HG02938 (cell line): ENCODE results near the gene SHH.

Source experiments
- ATAC-seq: cut with Tn5 transposase; IDR thresholded peaks from one replicate; pipeline ENCODE4 v1.9.1; 2021; ENCODE audit warnings: mild to moderate bottlenecking, moderate library complexity; ENCODE audit not compliant: unreplicated experiment

Gene SHH

GRCh38 chr7:155794196-155794595 lies 18.1 kb downstream of the SHH start:
- ATAC-seq, result no peak

- ATAC-seq, result no peak
Observed at GRCh38 chr7:155793720-155794119, 18.5 kb downstream of the SHH start.

DNA sequence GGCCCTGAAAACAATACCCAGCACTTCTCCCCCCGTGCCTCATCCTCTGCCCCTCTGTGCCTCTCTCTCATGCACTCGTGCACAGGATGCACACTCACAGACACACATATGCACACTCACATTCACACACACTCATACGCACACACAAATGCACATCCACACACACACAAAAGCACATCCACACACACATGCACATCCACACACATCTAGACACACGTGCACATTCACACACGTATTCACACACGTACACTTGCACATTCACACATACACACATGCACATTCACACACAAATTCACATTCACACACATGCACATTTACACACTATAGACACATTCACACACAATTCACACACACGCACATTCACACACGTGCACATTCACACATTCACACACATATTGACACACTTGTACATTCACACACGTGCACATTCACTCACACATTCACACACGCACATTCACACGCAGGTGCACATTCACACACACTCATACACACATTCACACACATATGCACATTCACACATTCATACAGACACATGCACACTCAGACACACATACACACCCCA lies 19.2 kb downstream of the SHH start:
- no peak for ATAC-seq

DNA sequence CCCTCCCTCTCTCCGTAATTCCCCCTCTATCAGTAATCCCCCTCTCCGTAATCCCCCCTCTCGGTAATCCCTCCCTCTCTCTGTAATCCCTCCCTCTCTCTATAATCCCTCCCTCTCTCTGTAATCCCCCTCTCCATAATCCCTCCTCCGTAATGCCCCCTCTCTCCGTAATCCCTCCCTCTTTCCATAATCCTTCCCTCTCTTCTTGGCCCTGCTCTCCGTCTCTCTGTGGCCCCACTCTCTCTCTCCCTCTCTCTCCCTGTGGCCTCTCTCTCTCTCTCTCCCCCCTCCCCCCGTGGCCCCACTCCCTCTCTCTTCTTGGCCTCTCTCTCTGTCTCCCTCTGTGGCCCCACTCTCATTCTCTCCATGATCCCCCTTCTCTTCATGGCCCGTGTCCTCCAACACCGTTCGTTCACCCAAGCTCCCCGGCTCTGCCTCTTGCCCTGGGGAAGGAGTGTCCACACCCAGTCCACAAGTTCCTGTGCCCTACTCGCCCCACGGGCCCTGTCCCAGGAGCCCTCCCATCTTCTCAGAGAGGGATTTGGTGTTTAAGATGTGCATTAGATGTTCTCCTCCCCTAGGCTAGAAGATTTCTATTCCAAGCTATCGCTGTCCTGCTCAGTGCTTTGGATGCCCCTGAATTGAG lies 19.8 kb downstream of the SHH start:
- ATAC-seq, result no peak

GRCh38 chr7:155791836-155792235 lies 20.4 kb downstream of the SHH start:
- ATAC-seq, result no peak

DNA sequence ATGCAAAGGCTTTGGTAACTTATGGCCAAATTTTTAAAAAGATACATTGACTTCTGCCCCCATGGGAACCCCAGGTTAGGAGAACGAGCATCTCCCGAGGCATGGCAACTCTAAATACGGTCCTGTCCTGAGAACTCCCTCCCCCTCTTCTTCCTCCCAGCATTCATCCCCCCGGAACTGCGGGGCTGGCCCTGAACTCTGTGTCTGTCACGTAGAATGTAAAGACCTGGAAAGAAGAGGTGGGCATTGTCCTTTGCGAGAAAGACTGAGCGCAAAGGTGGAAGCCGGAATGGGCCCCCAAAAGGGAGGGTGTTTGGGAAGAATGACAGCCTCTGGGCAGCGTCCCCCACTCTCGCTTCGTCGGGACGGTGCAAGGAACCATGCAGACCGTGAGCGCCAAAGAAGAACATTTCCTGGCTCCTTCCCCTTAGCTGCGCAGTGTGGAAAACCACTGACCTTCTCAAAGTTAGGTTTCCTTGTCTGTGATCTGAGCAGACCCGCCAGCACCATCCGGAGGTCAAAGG lies 21.0 kb downstream of the SHH start:
- ATAC-seq, result no peak

DNA sequence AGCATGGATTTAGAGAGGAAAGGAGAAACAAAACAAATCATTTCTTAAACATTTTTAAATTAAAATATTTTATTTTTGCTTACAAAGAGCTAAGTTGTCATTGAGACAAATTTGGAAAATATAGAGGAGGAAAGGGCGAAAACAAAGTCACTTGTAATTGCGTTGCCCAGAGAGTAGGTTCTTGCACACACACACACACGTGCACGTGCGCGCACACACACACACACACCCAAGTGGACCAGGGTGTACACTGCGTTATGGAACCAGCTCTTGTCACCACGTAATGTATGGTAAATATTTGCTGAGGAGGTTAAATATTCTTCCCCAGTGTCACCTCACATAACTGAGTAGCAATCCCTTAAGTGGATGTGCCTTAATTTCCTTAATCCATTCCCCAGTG lies 21.6 kb downstream of the SHH start:
- ATAC-seq, result no peak

DNA sequence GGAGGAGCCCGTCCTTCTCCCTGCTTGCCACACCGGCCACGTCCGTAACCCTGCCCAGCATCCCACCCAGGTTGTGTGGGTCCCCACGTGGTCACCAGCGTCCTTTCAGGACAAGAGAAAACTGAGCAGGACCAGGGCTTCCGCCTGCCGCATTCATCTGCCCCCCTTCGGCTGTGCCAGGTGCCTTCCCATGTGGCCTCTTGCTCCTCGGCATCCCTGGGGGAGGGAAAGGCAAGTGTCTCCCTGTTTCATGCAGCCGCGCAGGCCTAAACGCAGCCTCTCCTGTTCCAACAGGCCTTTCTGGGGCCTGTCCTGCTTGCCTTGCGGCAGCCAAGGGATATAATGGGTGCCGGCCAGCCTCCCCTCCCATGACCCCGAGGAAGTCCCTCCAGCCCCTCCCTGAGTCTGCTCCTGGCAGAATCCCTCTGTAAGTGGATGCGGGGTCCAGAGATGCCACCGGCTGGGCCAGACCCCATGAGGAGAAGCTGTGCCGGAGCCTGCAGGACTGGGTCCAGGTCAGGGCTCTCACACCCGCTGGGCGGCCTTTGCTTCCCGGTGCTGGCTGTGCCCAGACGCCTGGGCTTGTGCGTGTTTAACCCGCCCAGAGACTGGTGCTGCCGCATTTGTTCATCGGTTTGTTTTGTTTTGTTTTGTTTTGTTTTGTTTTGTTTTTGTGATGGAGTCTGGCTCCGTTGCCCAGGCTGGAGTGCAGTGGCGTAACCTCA lies 23.1 kb downstream of the SHH start:
- ATAC-seq, result no peak

- no peak for ATAC-seq
Observed at GRCh38 chr7:155788616-155789000, 23.7 kb downstream of the SHH start.

DNA sequence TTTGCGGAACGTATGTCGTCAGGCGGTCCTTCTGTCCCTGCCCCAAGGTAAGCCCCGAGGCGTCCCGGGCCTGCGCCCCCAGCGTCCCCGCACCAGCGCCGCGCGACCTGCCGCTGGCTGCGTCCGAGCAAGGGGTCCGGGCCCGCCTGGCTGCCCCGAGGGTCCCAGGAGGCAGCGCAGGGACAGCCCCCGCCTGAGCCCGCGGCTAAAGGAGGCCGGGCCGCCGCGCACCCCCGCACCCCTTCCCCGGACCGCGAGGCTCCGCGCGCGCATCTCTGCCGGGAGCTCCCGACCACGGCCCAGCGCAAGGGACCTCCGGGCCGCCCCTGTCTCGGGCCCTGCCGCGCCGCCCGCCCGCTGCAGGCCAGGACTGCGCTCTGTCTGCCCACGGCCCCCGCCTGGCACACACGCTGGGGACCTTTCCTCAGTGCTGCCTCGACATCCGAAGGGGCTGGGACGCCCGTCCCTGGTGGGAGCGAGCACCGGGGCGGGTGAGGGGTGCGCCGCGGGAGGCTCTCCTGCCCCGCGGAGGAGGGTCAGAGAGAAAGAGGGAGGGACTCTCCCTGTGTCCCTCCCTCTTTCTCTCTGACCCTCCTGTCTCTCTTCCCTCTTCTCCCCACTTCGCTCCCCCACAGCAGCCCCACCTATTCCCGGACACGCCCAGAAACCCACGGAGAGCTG lies 25.0 kb downstream of the SHH start:
- no peak for ATAC-seq

DNA sequence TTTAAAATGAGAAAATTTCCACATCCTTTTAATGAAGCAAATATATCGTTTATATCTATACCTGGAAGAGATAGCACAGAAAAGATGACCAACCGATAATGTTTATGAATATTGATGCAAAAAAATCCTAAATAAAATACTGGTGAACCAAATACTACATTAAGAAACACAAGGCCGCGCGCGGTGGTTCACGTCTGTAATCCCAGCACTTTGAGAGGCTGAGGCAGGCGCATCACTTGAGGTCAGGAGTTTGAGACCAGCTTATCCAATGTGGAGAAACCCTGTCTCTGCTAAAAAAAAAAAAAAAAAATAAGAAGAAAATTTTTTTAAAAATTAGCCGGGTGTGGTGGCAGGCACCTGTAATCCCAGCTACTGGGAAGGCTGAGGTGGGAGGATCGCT lies 25.8 kb downstream of the SHH start:
- ATAC-seq, result no peak

DNA sequence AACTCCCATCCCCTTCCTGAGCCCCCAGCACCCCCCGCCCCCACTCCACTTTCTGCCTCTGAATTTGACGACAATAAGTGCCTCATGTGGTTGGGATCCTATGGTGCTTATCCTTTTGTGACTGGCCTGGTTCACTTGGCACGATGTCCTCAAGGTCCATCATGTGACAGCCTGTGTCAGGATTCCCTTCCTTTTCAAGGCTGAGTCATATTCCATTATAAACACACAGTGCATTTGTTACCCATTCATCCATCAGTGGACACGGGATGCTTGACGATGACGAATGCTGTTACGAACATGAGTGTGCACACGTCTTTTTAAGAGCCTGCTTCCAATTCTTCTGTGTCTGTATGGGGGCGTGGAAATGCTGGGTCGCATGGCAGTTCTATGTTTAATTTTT lies 26.7 kb downstream of the SHH start:
- ATAC-seq, result no peak

- ATAC-seq, result no peak
Observed at GRCh38 chr7:155782466-155782865, 29.8 kb downstream of the SHH start.

DNA sequence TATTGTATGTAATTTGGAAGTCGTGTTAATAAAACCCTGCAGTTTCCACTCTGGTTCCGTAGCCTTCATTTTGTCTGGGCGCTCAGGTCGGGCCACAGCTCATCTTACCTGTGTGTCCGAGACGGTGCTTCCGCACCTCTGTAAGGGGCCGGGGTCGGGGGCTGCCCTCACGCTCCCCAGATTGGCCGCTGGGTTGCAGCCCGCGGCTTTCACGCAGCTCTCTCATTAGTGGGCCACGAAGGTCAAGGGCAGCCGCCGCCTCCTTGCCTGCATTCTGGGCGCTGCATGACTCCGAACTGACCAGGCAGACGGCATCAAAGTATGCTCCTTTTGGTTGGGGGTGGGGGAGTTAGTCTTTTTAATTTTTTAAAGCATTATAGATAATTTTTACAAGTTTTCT lies 30.8 kb downstream of the SHH start:
- no peak for ATAC-seq

GRCh38 chr7:155780884-155781283 lies 31.4 kb downstream of the SHH start:
- ATAC-seq, result no peak

DNA sequence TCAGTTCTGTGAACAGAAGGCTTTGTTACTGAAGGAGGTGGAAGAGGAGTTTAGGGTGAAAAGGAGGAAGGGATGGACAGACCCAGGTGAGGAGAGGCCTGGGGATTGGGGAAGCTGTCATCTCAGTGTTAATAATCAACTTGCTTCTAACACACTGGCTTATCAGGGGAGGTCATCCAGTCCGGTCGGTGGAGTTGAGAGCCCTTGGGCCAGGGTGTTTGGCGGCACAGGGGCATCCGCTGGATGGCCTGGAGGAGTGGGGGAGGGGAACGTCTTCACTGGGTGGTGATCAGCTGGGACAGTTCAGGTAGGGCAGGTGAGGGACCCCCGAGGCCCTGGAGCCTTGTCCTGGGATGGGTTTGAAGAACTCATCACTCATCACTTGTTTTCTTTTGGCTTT lies 33.9 kb downstream of the SHH start:
- no peak for ATAC-seq

- no peak for ATAC-seq
Observed at GRCh38 chr7:155776606-155777005, 35.7 kb downstream of the SHH start.

DNA sequence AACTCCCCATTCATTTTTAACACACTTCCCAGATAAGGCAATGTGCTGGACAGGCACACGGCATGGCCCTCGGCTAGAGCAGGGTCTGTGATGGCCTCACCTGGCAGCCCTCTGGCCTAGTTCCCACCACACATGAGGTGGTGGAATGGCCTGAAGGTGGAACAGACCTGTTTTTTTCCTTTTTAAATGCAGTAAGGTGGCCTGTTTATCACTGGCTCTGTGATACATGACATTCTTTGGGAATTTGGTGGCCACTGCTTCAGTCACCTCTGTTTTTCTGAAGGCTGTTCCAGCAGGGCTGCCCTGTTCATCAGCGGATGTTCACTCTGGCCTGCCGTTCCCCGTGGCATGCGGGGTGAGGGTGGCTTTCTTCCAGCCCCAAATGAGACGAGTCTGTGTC lies 36.6 kb downstream of the SHH start:
- ATAC-seq, result no peak

DNA sequence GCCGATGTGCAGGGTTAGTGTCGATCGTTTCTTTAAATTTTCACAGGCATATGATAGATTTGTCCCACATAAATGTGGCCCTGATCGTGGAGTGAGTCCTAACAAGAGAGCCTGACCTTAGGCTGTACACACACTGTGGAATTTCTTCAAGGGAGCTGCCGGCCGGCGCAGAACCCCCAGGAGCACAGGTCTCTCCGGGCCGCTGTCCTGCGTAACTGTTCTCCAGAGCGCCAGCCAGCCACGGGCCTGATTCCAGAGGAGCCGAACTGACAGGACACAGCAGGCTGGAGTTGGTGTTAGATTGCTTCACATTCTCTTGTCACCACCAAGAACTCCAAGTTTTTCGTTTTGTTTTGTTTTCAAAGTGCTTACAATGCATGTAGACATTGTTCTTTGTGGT lies 37.3 kb downstream of the SHH start:
- no peak for ATAC-seq

DNA sequence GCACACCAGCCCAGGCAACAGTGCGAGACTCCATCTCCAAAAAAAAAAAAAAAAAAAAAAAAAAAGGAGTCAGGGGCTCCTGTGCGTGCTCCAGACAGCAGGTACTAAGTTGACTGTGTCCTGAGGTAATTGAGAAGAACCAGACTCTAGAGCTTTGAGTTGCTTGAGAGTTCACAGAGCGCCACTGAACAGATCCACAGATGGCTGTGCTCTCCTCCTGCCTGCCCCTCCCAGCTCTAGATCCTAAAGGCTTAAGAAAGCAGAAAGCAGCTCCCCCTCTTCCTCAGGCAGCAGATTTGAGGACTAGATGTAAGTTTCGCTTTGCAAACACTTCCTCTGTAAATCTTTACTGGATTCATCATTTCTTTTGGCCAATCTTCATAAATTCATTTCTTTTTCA lies 38.7 kb downstream of the SHH start:
- ATAC-seq, result no peak

- ATAC-seq, result no peak
Observed at GRCh38 chr7:155770241-155770640, 42.0 kb downstream of the SHH start.

- ATAC-seq, result no peak
Observed at GRCh38 chr7:155769701-155770100, 42.6 kb downstream of the SHH start.
